ENCODE measurements around the gene SEC24D.

Gene SEC24D

GRCh38 chr4:118772767-118773428, 63.0 kb downstream of the SEC24D start:
- no peak for FAIRE-seq

DNA sequence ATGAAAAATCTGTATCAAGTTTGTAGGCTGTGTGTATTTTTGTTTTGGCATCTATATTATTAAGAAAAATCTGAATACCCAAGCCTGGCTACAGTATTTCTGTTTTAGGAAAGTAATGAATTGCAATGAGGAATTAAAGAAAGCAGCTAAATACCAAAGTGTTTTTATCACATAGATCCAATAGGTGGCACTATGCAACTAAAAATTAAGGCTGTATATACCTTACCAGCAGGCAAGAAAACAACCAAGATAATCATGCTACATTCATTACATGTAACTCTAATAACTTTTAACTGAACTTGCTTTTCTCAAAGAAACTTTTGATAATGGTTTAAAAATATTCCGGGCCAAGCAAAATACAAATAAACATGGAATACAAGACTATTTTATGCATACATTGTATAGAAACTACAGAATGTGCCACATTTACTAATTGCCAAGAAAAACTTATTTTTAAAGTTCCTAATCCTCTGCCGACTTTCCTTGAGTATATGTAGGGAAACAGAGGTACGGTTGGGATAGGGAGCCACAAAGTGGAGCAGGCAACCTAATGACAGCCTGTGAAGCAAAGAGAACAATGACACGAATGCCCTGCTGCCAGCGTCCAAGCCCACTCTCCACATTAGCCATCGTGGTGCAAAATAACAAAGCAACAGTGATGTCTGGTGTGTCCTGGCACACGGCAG, 63.7 kb downstream of the SEC24D start:
- peak; percentile 95 for FAIRE-seq

DNA sequence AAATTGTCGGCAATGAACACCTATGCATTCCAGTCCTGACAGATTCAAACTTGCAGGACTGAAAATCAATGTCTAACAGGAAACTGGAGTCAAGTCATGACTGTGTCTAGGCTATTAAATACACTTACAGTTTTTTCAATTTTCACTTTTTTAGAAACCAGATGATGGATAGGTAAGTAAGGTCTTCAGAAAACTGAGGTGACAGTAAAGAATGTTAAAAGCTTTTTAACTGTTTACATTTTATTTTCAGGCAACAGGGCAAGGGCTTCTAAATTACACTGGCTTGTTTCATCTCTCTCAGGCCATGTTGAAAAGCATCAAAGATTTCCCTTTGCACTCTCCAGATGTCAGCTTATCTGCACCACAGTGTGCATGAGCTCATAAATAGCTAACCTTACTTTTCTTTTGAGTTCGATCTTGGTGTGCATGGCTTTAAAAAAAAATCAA, 65.2 kb downstream of the SEC24D start:
- FAIRE-seq, result no peak

DNA sequence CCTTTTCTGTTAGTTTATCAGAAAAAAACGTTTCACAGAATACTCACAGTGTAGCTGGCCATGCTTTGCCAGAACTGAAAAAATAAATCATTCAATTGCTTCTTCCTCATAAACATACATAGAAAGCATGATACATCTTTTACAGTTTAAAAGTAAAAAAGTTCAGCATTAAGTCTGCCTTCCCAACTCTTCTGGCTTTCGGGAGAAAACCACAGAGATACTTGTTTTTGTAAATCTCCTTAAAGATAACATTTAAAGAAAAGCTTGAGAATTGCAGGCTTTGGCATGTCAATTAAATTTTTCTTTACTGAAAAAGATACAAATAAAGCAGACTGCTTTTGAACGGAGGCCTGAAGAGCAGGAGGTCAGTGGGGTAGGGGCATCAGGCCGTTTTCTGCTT, 66.8 kb downstream of the SEC24D start:
- no peak for FAIRE-seq

- FAIRE-seq, result no peak
Measured at GRCh38 chr4:118767109-118767508, 68.8 kb downstream of the SEC24D start.

DNA sequence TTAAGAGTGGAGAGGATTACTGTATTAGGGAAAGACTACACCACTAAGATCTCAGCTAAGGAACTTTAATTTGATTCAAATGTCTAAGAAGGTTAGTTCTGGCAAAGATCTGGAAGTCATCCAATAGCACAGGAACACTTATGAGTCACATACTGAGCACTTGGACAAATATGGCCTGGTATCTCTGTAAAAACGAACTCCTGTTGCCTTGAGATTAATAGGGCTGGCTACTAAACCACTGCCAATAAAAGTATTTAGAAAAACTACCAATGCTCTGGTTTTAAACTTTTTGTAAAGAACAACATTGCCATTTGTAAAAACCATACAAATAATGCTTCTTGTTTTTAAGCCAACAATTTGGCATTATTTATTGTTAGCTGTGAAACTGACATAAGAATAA, 70.5 kb downstream of the SEC24D start:
- no peak for FAIRE-seq

DNA sequence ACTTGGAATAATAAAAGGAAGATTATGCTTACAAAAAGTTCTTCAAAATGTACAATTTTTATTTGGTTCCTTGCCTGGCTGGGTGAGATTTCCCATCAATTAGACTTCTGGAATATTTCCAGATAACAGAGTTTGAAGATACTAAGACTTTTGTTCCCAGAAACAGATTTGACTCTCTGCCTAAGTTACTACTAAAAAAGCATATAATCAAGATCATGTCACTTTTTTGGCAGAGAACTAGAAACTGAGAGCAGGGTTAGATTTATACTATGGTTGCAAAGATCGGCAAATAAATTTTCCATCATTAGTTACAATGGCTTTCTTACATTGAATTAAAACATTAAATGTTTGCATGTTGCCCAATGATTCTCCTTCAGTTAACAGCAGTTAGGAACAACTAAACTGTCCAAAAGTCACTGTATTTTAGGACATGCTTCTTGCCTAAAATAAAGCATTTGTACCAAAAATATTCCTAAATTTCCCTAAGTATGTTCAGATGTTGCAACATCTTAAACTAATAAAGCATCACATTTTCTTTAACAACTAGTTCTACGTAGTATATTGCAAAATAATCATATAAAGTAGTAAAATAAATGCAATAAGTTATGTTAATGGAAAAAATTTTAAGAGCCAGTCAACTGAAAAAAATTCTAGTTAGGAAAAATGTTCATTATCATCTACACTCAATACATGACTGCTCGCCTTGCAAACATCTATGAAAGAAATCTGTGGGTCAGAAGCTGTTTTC, 73.0 kb downstream of the SEC24D start:
- peak; percentile 85 for FAIRE-seq

- no peak for FAIRE-seq
Measured at GRCh38 chr4:118762155-118762554, 73.8 kb downstream of the SEC24D start.

GRCh38 chr4:118761397-118762016, 74.4 kb downstream of the SEC24D start:
- FAIRE-seq, result peak; percentile 64

GRCh38 chr4:118760493-118760892, 75.4 kb downstream of the SEC24D start:
- FAIRE-seq, result no peak

GRCh38 chr4:118760092-118760491, 75.8 kb downstream of the SEC24D start:
- no peak for FAIRE-seq

DNA sequence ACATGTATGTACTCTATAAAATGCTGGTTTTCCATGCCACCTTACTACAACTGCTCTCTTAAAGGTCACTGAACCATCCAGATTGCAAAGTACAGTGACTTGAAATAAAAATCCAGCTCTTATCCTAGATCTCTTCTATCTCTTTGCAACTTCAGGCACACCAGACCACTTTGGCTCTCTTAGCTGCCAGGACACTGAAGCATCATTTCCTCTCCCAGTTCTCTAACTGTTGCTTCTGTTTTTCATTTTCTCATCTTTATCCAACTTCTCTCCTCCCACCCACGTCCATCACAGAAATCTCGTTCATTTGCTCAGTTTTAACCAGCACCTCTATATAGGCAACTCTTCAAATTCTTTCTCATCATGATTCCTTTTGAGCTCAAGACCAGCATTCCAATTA, 76.4 kb downstream of the SEC24D start:
- FAIRE-seq, result no peak

GRCh38 chr4:118758293-118758692, 77.6 kb downstream of the SEC24D start:
- no peak for FAIRE-seq

DNA sequence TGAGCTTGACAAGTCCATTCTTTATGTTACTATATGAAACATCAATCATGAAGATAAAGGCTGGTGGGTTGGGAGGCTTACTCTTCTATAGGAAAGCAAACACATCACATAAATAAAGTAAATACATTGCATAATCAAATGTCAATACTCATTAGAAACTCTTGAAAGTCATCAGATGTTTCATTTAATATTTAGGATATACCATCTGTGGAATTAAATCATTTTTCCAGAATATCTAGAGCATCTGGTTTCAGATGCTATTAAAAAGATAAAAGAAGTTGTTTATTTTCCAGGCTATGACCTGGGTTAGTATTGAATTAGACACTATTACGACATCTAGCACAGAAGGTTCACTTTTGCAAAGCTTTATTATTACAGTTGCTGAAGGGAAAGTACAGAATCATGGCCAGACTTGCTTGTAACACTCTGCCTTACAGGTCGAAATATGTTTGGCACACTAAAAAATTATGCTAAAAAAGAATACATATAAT, 78.1 kb downstream of the SEC24D start:
- peak; percentile 98 for FAIRE-seq

DNA sequence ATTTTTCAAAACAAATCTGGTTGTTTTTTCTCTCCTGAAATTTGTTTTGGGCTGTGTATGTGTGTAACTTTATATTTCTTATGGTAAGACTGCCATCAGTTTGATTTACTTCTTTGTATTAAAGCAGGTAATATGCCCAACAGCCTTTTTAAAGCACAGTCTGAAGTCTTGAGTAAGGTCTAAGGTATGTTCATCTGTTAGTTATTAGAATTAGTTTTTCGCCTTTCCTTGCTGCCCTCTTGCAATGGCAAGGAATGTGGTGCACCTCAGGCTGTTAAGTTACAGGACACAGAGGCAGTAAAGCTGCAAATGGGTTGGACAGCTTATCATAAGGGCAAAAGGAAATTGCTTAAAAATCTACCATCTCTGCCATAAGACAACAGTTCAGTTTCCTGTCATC, 79.0 kb downstream of the SEC24D start:
- FAIRE-seq, result peak; percentile 81

DNA sequence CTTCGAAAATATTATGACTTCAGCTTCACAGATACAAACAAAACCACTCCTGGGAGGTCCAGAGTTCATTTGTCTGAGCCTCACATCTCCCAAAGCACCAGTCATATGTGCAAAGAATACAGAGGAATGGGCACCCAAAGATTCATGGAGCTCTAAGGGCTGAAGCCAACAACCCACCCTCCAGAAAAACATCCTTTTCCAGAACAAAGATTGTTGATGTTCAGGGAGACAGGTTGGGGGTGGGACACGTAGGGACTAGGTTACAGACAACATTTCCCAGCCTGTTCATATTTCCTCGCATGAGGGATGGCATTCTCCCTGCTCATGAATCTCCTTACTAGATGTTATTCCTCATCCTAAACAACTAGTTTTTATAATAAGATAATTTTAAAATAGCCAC, 79.5 kb downstream of the SEC24D start:
- no peak for FAIRE-seq

DNA sequence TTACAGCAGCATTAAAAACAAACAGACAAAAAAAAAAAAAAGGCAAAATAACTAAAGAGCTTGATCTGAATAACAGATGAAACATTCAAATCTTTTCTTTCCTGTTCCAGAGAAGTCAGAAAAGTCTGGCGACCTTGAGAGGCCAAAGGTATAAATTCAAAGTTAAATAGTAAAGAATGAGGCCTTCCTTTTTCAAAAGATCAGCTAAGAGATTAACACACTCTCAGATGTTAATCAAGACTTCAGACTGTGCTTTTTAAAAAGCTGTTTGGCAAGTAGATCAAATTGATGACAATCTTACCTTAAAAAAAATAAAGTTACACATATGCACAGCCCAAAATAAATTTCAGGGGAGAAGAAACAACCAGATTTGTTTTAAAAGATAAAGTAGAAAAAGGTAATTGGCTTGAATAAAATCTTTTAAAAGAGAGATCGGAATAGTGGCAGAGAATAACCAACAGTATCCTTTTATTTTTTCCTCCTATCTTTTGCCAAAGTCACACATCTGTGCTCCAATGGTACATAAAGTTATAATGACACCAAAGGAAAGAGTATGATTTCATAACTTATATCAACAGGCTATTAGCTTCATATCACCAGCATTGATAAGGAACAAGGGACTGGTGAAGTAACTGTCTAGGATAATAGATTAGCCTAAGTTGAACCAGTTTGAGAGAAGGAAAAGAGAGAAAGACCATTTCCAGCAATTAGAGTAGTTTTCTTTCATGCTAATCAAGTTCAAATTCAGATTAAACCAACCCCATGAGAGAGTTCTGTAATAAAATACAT, 80.3 kb downstream of the SEC24D start:
- no peak for FAIRE-seq

- no peak for FAIRE-seq
Measured at GRCh38 chr4:118754890-118755289, 81.0 kb downstream of the SEC24D start.

GRCh38 chr4:118753685-118754084, 82.2 kb downstream of the SEC24D start:
- peak; percentile 29 for FAIRE-seq

DNA sequence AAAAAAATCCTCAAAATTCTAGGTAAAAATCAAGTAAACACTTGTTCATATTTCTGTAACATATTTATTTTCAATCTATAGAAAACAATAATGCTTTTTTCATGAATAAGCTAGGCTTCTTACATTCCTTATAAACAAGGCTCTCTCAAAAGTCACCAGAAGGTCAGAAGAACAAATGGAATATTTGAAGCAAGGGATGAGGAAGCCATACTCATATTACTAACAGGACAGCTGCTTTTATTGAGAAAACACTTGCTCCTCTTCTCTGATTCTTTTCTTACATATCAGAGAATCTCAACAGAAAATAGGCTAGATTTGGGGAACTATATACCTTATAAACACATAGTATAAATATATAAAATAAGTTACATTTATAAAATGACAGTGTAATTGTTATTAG, 82.8 kb downstream of the SEC24D start:
- FAIRE-seq, result peak; percentile 45

DNA sequence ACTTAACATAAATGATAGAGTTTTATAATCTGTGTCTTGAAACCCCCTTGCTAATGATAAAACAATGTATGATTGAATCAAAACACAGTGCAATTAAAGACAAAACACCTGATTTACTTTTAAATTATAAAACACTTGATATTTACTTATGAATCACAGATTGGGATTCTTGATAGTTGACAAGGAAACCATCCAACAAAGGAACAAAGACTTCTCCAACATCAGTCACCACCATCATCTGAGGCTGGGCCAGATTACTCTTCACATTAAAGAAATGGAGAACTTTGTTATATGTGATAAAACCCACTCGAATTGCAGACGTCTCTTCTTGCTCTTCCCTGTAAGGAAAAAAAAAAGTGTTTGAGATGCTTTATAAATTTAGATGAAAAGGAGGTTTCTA, 83.4 kb downstream of the SEC24D start:
- peak; percentile 83 for FAIRE-seq

GRCh38 chr4:118751629-118752323, 84.2 kb downstream of the SEC24D start:
- no peak for FAIRE-seq
